Stimulated activated naive B cell treated with anti-CD40 and anti-IgM and Interleukin-4, amounts not matched to agents 10 μg/mL and 1 μg/mL and 100 μg/mL, for 72 hours (primary cell): ENCODE measurements around the gene CACNA1D.

Source experiments
- ATAC-seq, 2 donors: fragments of 150-1000 bp; cut with Tn5 transposase; replicated peaks; 2 replicates each; pipeline ENCODE4 v1.10.0; 2021; ENCODE audit warnings: moderate library complexity in 1 of 2
- DNase-seq: peaks from one replicate; pipeline ENCODE4 v3.0.0; 2021
- H3K27ac Mint-ChIP-seq: one replicate; pipeline ENCODE4 v1.8.0; 2022; ENCODE audit warnings: mild to moderate bottlenecking, mixed read lengths
- H3K27me3 Mint-ChIP-seq, 2 donors: one replicate each; pipeline ENCODE4 v1.8.0; 2022; ENCODE audit warnings: mixed read lengths in 2 of 2
- H3K36me3 Mint-ChIP-seq, 2 donors: one replicate each; pipeline ENCODE4 v1.8.0; 2022; ENCODE audit warnings: mixed read lengths in 2 of 2, mild to moderate bottlenecking in 1 of 2
- H3K4me1 Mint-ChIP-seq, 2 donors: one replicate each; pipeline ENCODE4 v1.8.0; 2022; ENCODE audit warnings: mixed read lengths in 2 of 2, mild to moderate bottlenecking in 1 of 2
- H3K4me3 Mint-ChIP-seq, 2 donors: one replicate each; pipeline ENCODE4 v1.8.0; 2022; ENCODE audit warnings: mild to moderate bottlenecking in 2 of 2, mixed read lengths in 2 of 2, moderate library complexity in 1 of 2
- H3K9me3 Mint-ChIP-seq, 2 donors: one replicate each; pipeline ENCODE4 v1.8.0; 2022; ENCODE audit warnings: mixed read lengths in 2 of 2, mild to moderate bottlenecking in 1 of 2

The CACNA1D gene

GRCh38 chr3:53705024-53705745, 210.8 kb downstream of the CACNA1D start:
- Mint-ChIP-seq H3K4me1 (peaks cover 12 to 29% of the 10 kb centered on the region in 2 donors), H3K27ac (peak overlapping the region; percentile 33), H3K36me3 (no peaks in the 10 kb centered on the region), H3K27me3 (peaks cover 0 to 3% of the 10 kb centered on the region in 2 donors), H3K9me3 (no peaks in the 10 kb centered on the region), H3K4me3 (no peak overlapping the region)
- no peak for ATAC-seq
- DNase-seq: no peak

GRCh38 chr3:53705774-53706173, 211.4 kb downstream of the CACNA1D start:
- Mint-ChIP-seq H3K27me3 (peaks cover 0 to 7% of the 10 kb centered on the region in 2 donors), H3K9me3 (no peaks in the 10 kb centered on the region), H3K4me3 (no peak overlapping the region), H3K4me1 (peaks cover 13 to 33% of the 10 kb centered on the region in 2 donors), H3K36me3 (no peaks in the 10 kb centered on the region), H3K27ac (no peak overlapping the region)
- ATAC-seq (no peak), DNase-seq (no peak)

GRCh38 chr3:53707222-53707621, 212.8 kb downstream of the CACNA1D start:
- no peak for ATAC-seq
- Mint-ChIP-seq H3K9me3 (no peaks in the 10 kb centered on the region), H3K36me3 (no peaks in the 10 kb centered on the region), H3K27ac (no peak overlapping the region), H3K4me1 (peaks cover 22 to 42% of the 10 kb centered on the region in 2 donors), H3K27me3 (peaks cover 0 to 7% of the 10 kb centered on the region in 2 donors), H3K4me3 (no peak overlapping the region)
- DNase-seq: no peak

- ATAC-seq: no peak
- Mint-ChIP-seq H3K36me3 (no peaks in the 10 kb centered on the region), H3K4me3 (no peak overlapping the region)
Observed at GRCh38 chr3:53708001-53708621, 213.7 kb downstream of the CACNA1D start.

GRCh38 chr3:53709256-53709655, 214.8 kb downstream of the CACNA1D start:
- Mint-ChIP-seq H3K27ac (no peak overlapping the region), H3K4me1 (peaks cover 31 to 53% of the 10 kb centered on the region in 2 donors), H3K4me3 (no peak overlapping the region), H3K9me3 (no peaks in the 10 kb centered on the region), H3K36me3 (no peaks in the 10 kb centered on the region), H3K27me3 (peaks cover 0 to 7% of the 10 kb centered on the region in 2 donors)
- DNase-seq (no peak), ATAC-seq (no peak)

More at GRCh38 chr3:53708001-53708621, 213.7 kb downstream of the CACNA1D start:
- DNase-seq: no peak
- Mint-ChIP-seq H3K9me3 (no peaks in the 10 kb centered on the region), H3K27me3 (peaks cover 0 to 7% of the 10 kb centered on the region in 2 donors), H3K27ac (no peak overlapping the region), H3K4me1 (peaks cover 29 to 51% of the 10 kb centered on the region in 2 donors)

GRCh38 chr3:53709860-53710674, 215.7 kb downstream of the CACNA1D start:
- H3K9me3 Mint-ChIP-seq: no peaks in the 10 kb centered on the region
- H3K4me3 Mint-ChIP-seq: no peak overlapping the region
- ATAC-seq: peak; percentile 88 to 89
- H3K4me1 Mint-ChIP-seq: peaks cover 28 to 49% of the 10 kb centered on the region in 2 donors
- DNase-seq: peak; percentile 71
- peak overlapping the region; percentile 65 for H3K27ac Mint-ChIP-seq
- peaks cover 0 to 7% of the 10 kb centered on the region in 2 donors for H3K27me3 Mint-ChIP-seq
- no peaks in the 10 kb centered on the region for H3K36me3 Mint-ChIP-seq

- H3K4me1 Mint-ChIP-seq: peaks cover 31 to 48% of the 10 kb centered on the region in 2 donors
- DNase-seq: no peak
- H3K9me3 Mint-ChIP-seq: no peaks in the 10 kb centered on the region
- no peak overlapping the region for H3K4me3 Mint-ChIP-seq
- no peak overlapping the region for H3K27ac Mint-ChIP-seq
- ATAC-seq: no peak
- no peaks in the 10 kb centered on the region for H3K36me3 Mint-ChIP-seq
- H3K27me3 Mint-ChIP-seq: peaks cover 0 to 7% of the 10 kb centered on the region in 2 donors
Observed at GRCh38 chr3:53711387-53711786, 217.0 kb downstream of the CACNA1D start.

- peaks cover 39 to 62% of the 10 kb centered on the region in 2 donors for H3K4me1 Mint-ChIP-seq
- H3K27ac Mint-ChIP-seq: peak overlapping the region; percentile 16
- DNase-seq: peak; percentile 38
- peaks cover 0 to 12% of the 10 kb centered on the region in 2 donors for H3K27me3 Mint-ChIP-seq
- H3K9me3 Mint-ChIP-seq: peaks cover 0 to 2% of the 10 kb centered on the region in 2 donors
- no peak overlapping the region for H3K4me3 Mint-ChIP-seq
- H3K36me3 Mint-ChIP-seq: no peaks in the 10 kb centered on the region
- peak; percentile 66 to 67 for ATAC-seq
Observed at GRCh38 chr3:53712817-53713388, 218.5 kb downstream of the CACNA1D start.

GRCh38 chr3:53713626-53714025, 219.2 kb downstream of the CACNA1D start:
- Mint-ChIP-seq H3K9me3 (peaks cover 0 to 2% of the 10 kb centered on the region in 2 donors), H3K4me1 (peaks cover 39 to 62% of the 10 kb centered on the region in 2 donors), H3K36me3 (no peaks in the 10 kb centered on the region)

GRCh38 chr3:53715815-53716483, 221.5 kb downstream of the CACNA1D start:
- Mint-ChIP-seq H3K36me3 (no peaks in the 10 kb centered on the region), H3K27ac (peak overlapping the region; percentile 62), H3K27me3 (peaks cover 4% of the 10 kb centered on the region in 2 donors), H3K4me1 (peaks cover 39 to 51% of the 10 kb centered on the region in 2 donors), H3K4me3 (no peak overlapping the region), H3K9me3 (peaks cover 0 to 2% of the 10 kb centered on the region in 2 donors)
- ATAC-seq (no peak), DNase-seq (no peak)

More at GRCh38 chr3:53713626-53714025, 219.2 kb downstream of the CACNA1D start:
- DNase-seq (no peak), ATAC-seq (no peak)
- no peak overlapping the region for H3K4me3 Mint-ChIP-seq
- H3K27me3 Mint-ChIP-seq: peaks cover 0 to 12% of the 10 kb centered on the region in 2 donors
- H3K27ac Mint-ChIP-seq: no peak overlapping the region

- H3K27me3 Mint-ChIP-seq: peaks cover 4% of the 10 kb centered on the region in 2 donors
- H3K9me3 Mint-ChIP-seq: peaks cover 0 to 2% of the 10 kb centered on the region in 2 donors
- DNase-seq (no peak), ATAC-seq (peak in 1 of 2 donors; percentile 17)
- peak overlapping the region in 1 of 2 donors; percentile 22 for H3K4me3 Mint-ChIP-seq
- no peaks in the 10 kb centered on the region for H3K36me3 Mint-ChIP-seq
- no peak overlapping the region for H3K27ac Mint-ChIP-seq
- peaks cover 39 to 55% of the 10 kb centered on the region in 2 donors for H3K4me1 Mint-ChIP-seq
Observed at GRCh38 chr3:53716998-53717397, 222.6 kb downstream of the CACNA1D start.

GRCh38 chr3:53718462-53718861, 224.1 kb downstream of the CACNA1D start:
- Mint-ChIP-seq H3K27ac (no peak overlapping the region), H3K4me1 (peaks cover 29 to 44% of the 10 kb centered on the region in 2 donors), H3K4me3 (no peak overlapping the region), H3K9me3 (peaks cover 0 to 2% of the 10 kb centered on the region in 2 donors), H3K36me3 (no peaks in the 10 kb centered on the region), H3K27me3 (peaks cover 4 to 12% of the 10 kb centered on the region in 2 donors)
- ATAC-seq (no peak), DNase-seq (no peak)

- H3K4me3 Mint-ChIP-seq: no peak overlapping the region
- peaks cover 28 to 53% of the 10 kb centered on the region in 2 donors for H3K4me1 Mint-ChIP-seq
- H3K27ac Mint-ChIP-seq: no peak overlapping the region
- DNase-seq (no peak), ATAC-seq (no peak)
- peaks cover 14 to 22% of the 10 kb centered on the region in 2 donors for H3K27me3 Mint-ChIP-seq
- H3K36me3 Mint-ChIP-seq: no peaks in the 10 kb centered on the region
- H3K9me3 Mint-ChIP-seq: peaks cover 0 to 2% of the 10 kb centered on the region in 2 donors
Observed at GRCh38 chr3:53719796-53720195, 225.4 kb downstream of the CACNA1D start.
